Esophagus squamous epithelium (tissue), 5 donors: ENCODE data around the gene TRIM10. TPM values are rescaled to one million over a fixed set of nuclear protein-coding genes. Genes with fewer than 3 reads are reported as not detected.

Source experiments
- DNase-seq: peaks from one replicate; lab custom pipeline; 2025; lab: John Stamatoyannopoulos, UW
- H3K27ac ChIP-seq, 4 donors: fragments of 200-600 bp; sonication (generic); one replicate each; pipeline ENCODE4 v1.5.1; 2016 to 2019; ENCODE audit warnings: mild to moderate bottlenecking in 1 of 4
- H3K27me3 ChIP-seq, 4 donors: fragments of 200-600 bp; sonication (generic); 1 replicate in 3 of 4; 2 replicates in 1 of 4; pipeline versions ENCODE4 v1.5.1 to v1.6.0; 2017 to 2021; ENCODE audit warnings: antibody characterized with exemption in 1 of 4
- H3K36me3 ChIP-seq, 3 donors: fragments of 200-600 bp; sonication (generic); one replicate each; pipeline ENCODE4 v1.5.1; 2016 to 2019
- H3K4me1 ChIP-seq, 3 donors: fragments of 200-600 bp; sonication (generic); one replicate each; pipeline ENCODE4 v1.5.1; 2017 to 2019
- H3K4me3 ChIP-seq, 4 donors: fragments of 200-600 bp; sonication (generic); 1 replicate in 3 of 4; 2 replicates in 1 of 4; pipeline ENCODE4 v1.5.1; 2016 to 2019; ENCODE audit warnings: mild to moderate bottlenecking in 2 of 4, moderate library complexity in 1 of 4
- H3K9me3 ChIP-seq, 3 donors: fragments of 200-600 bp; sonication (generic); one replicate each; pipeline ENCODE4 v1.5.1; 2016 to 2019
- POLR2A ChIP-seq, 4 donors: fragments of 450-650 bp; IDR thresholded peaks; one replicate each; pipeline ENCODE4 v1.6.1; 2017; ENCODE audit warnings: antibody characterized with exemption in 4 of 4, mild to moderate bottlenecking in 4 of 4, moderate library complexity in 3 of 4
- WGBS, 2 donors: methylation state at CpG; one replicate each; pipeline ENCODE4 v1.1.5; 2018; 5-methylcytosine and 5-hydroxymethylcytosine counted together
- intact Hi-C: fragments of 100-400 bp; cut with DNase I; formaldehyde crosslinking; loops from one replicate; pipeline ENCODE4 v1.15.0; 2022
- total RNA-seq, 4 donors: library from RNA; depleted of rRNA; stranded (reverse); fragments of >200 nt; gene quantifications; one replicate each; pipeline ENCODE4 v1.1.0, GENCODE V29; 2016
- TF ChIP-seq, protein P1 (sequence below), 6 experiments: fragments of 450-650 bp in 4 of 6; fragments of 200-600 bp in 2 of 6; sonication (generic) in 2 of 6; IDR thresholded peaks; one replicate each; pipeline ENCODE4 v1.5.1; 2016 to 2019; ENCODE audit warnings: antibody characterized with exemption in 6 of 6, mild to moderate bottlenecking in 4 of 6, moderate library complexity in 4 of 6
- donor health status: DM: yes; HTN: yes; CAD: no.

Gene TRIM10
- total RNA-seq, 4 donors from 2014 or later = not detected

DNA sequence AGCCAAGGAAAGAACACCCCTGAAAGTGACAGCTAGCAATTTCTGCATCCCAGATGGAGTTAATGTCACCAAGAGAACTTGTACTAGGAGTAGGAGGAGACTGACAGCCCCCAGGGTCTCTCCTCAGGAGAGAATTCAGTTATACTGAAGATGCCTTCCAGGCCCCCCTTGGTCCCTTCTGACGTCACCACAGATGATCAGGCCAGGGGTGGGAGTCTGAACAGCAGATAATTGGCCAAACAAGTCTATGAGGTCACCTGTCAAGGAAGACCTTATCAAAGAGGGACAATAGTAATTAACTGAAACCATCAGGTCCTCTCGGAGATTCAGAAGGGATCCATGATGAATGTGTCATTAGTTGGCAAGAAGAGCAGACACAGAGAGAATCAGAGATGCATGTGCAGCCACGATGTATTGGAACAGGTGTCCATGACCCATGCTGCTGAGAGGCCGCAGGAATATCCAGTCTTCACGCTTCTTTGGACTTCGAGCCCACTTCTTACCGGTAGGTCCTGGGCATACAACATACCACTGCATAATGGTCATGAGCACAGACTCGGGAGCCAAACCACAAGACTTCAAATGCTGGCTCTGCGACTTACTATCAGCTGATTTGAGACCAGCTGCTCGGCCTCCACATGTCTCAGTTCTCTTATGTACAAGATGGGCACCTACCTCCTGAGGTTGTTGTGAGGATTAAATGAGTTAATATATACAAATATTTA is 10.2 kb downstream of the TRIM10 start:
- no peak overlapping the region for H3K4me3 ChIP-seq
- intact Hi-C loops = no loop called here
- no peak for DNase-seq
- TF ChIP-seq, protein P1, sequence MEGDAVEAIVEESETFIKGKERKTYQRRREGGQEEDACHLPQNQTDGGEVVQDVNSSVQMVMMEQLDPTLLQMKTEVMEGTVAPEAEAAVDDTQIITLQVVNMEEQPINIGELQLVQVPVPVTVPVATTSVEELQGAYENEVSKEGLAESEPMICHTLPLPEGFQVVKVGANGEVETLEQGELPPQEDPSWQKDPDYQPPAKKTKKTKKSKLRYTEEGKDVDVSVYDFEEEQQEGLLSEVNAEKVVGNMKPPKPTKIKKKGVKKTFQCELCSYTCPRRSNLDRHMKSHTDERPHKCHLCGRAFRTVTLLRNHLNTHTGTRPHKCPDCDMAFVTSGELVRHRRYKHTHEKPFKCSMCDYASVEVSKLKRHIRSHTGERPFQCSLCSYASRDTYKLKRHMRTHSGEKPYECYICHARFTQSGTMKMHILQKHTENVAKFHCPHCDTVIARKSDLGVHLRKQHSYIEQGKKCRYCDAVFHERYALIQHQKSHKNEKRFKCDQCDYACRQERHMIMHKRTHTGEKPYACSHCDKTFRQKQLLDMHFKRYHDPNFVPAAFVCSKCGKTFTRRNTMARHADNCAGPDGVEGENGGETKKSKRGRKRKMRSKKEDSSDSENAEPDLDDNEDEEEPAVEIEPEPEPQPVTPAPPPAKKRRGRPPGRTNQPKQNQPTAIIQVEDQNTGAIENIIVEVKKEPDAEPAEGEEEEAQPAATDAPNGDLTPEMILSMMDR (IDR thresholded peaks at IDR 0.05) = no peak
- TF ChIP-seq POLR2A (IDR thresholded peaks at IDR 0.05) = no peak
- no peaks in the 10 kb centered on the region for H3K9me3 ChIP-seq
- WGBS, 2 donors = 80 to 87% methylated on average over 10 of the region's 10 CpGs
- no peaks in the 10 kb centered on the region for H3K36me3 ChIP-seq
- H3K27me3 ChIP-seq = peaks cover 0 to 49% (median 0%) of the 10 kb centered on the region in 4 donors
- H3K4me1 ChIP-seq = peaks cover 0 to 13% (median 0%) of the 10 kb centered on the region in 3 donors
- no peak overlapping the region for H3K27ac ChIP-seq

DNA sequence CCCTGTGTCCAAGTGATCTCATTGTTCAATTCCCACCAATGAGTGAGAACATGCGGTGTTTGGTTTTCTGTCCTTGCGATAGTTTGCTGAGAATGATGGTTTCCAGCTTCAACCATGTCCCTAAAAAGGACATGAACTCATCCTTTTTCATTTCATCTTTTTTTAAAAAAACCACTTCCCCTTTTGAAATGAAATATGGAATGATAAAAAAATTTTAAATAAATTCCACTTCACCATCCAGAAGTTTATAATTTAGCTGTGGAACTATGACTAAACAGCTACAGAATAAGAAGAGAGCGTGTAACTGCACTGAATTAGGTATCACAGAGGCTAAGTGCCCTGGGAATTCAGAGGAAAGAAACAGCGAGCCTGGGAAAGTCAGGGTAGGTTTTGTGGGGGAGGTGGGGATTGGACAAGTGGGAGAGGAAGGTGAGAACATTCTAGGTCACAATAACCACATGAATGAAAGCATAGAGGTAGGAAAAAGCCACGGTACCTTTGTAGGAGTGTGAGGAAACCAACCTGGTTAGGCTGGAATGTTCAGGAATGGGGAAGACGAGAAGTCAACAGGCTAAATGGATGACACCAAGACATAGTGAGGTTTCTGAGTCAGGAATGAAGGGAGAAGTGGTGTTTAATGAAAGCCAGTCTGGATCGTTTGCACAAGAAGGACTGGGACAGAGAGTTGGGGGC is 11.0 kb downstream of the TRIM10 start:
- WGBS, 2 donors = 51 to 57% methylated on average over 7 of the region's 7 CpGs

DNA sequence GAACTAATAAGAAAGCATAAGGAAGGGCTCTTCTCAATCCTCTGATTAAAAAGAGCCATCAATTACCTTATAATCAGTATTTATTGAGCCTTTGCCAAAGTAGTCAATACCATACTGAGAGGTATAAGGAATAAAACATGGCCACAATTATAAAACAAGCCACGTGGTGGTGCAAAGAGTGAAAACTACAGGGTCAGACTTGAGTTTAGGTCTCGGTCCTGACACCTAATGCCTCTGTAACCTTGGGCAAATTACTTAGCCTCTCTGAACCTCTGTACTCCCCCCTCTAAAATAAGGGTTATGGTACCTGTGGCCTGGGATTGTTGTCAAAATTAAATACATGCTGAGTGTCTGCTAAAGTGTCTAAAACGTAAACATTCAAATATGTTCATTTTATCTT is 11.8 kb downstream of the TRIM10 start:
- no peak for DNase-seq
- Histone ChIP-seq H3K27me3 (peaks cover 0 to 51% (median 0%) of the 10 kb centered on the region in 4 donors), H3K36me3 (no peaks in the 10 kb centered on the region), H3K27ac (no peak overlapping the region), H3K9me3 (no peaks in the 10 kb centered on the region), H3K4me3 (no peak overlapping the region), H3K4me1 (no peaks in the 10 kb centered on the region)
- WGBS, 2 donors = 63 to 68% methylated on average over 3 of the region's 3 CpGs
- intact Hi-C loops = no loop called here
- TF ChIP-seq, protein P1 (IDR thresholded peaks at IDR 0.05) = no peak
- no peak for TF ChIP-seq POLR2A (IDR thresholded peaks at IDR 0.05)

More for the DNA sequence above, 11.0 kb downstream of the TRIM10 start:
- peaks cover 0 to 51% (median 0%) of the 10 kb centered on the region in 4 donors for H3K27me3 ChIP-seq
- H3K4me1 ChIP-seq = peaks cover 0 to 7% (median 0%) of the 10 kb centered on the region in 3 donors
- H3K36me3 ChIP-seq = no peaks in the 10 kb centered on the region
- H3K9me3 ChIP-seq = no peaks in the 10 kb centered on the region
- DNase-seq = no peak
- TF ChIP-seq, protein P1 (IDR thresholded peaks at IDR 0.05) = no peak
- no peak for TF ChIP-seq POLR2A (IDR thresholded peaks at IDR 0.05)
- H3K27ac ChIP-seq = no peak overlapping the region
- intact Hi-C loops = no loop called here
- no peak overlapping the region for H3K4me3 ChIP-seq

DNA sequence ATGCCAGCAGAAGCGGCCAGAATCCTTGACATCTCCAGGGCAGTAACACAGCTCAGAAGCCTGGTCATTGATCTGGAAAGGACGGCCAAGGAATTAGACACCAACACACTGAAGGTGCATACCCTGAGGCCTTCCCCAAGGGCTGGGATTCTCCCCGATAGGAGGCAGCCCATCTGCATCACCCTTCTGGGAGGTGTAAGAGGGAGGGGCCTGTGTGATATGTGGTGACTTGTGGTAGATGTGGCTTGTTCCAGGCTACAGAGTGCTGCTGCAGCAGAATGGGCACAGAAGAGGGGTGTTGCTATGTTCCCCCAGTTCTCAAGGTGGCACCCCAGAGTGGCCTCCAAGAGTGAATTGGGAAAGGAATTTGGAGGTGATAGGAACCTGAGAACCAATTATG is 13.9 kb downstream of the TRIM10 start:
- Histone ChIP-seq H3K36me3 (no peaks in the 10 kb centered on the region), H3K4me1 (no peaks in the 10 kb centered on the region), H3K27me3 (peaks cover 0 to 61% (median 0%) of the 10 kb centered on the region in 4 donors), H3K9me3 (no peaks in the 10 kb centered on the region), H3K27ac (no peak overlapping the region), H3K4me3 (no peak overlapping the region)
- WGBS, 2 donors = 50% methylated on average over 1 of the region's 3 CpGs; no CpG with 5 or more reads in 1 of the 2 donors
- intact Hi-C loops = no loop called here
- DNase-seq = no peak
- TF ChIP-seq POLR2A (IDR thresholded peaks at IDR 0.05) = no peak
- TF ChIP-seq, protein P1 (IDR thresholded peaks at IDR 0.05) = no peak

DNA sequence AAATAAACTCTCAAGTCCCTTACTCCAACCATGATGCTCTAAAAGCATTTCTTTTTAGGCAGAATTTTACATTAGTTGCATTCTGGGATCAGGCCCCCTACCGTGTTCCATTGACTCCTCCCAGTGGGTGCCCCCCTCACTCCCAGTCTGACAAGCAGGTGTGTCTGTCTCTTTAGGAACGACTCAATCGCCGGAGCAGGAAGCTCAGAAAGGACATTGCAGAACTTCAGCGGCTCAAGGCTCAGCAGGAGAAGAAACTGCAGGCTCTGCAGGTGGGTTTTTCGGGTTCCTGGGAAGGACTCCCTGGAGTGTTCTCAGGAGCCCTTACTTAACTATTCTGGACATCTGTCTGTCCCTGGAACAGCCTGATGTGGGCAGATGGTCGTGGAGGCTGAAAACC is 15.2 kb downstream of the TRIM10 start:
- H3K4me1 ChIP-seq = no peaks in the 10 kb centered on the region

More for the DNA sequence above, 15.2 kb downstream of the TRIM10 start:
- H3K27ac ChIP-seq = no peak overlapping the region
- H3K36me3 ChIP-seq = no peaks in the 10 kb centered on the region
- DNase-seq = no peak
- H3K4me3 ChIP-seq = no peak overlapping the region
- no peak for TF ChIP-seq POLR2A (IDR thresholded peaks at IDR 0.05)
- TF ChIP-seq, protein P1 (IDR thresholded peaks at IDR 0.05) = no peak
- intact Hi-C loops = no loop called here
- 50 to 61% methylated on average over 2 to 3 of the region's 7 CpGs for WGBS, 2 donors
- H3K9me3 ChIP-seq = no peaks in the 10 kb centered on the region
- H3K27me3 ChIP-seq = peaks cover 0 to 72% (median 0%) of the 10 kb centered on the region in 4 donors
